H1 (cell line): ENCODE results near the gene AP3S1. TPM values are rescaled to one million over a fixed set of nuclear protein-coding genes. Genes with fewer than 3 reads are reported as not detected.

Experiments
- polyA plus RNA-seq, 7 experiments: library from polyadenylated mRNA; depleted of rRNA in 3 of 7; stranded (reverse) in 5 of 7; unstranded in 2 of 7; fragments of >200 nt in 5 of 7; fragments of 200-250 nt in 2 of 7; gene quantifications; 1 replicate in 5 of 7; 2 replicates in 1 of 7; 4 replicates in 1 of 7; pipeline versions ENCODE4 v1.2.1 to v1.2.3, GENCODE V29; 2011 to 2013; ENCODE audit warnings: missing spikeins in 2 of 7, mixed read lengths in 2 of 7
- total RNA-seq: library from RNA; stranded (reverse); fragmentation: NEBNext Ultra II Directional; extraction: Animal tissue kit (Norgen Biotek cat#: 25700); gene quantifications from 2 replicates; pipeline ENCODE4 v1.2.1, GENCODE V29; 2021
- TF ChIP-seq, protein P1 (sequence below): fragments of 300-600 bp; sonication (generic); IDR thresholded peaks from 2 replicates; pipeline ENCODE4 v1.7.1; 2012; ENCODE audit warnings: low read length, moderate library complexity, mild to moderate bottlenecking, inconsistent platforms; ENCODE audit not compliant: insufficient replicate concordance
- TF ChIP-seq, protein P2 (sequence below): IDR thresholded peaks from 2 replicates; pipeline ENCODE4 v1.6.1; 2012; ENCODE audit warnings: inconsistent platforms

The AP3S1 gene
- total and polyA plus RNA-seq, 2 of the 8 experiments (the other 6 are each of a cell fraction or from before 2014, with no cell fraction given) = 26.6 to 72.7 TPM

DNA sequence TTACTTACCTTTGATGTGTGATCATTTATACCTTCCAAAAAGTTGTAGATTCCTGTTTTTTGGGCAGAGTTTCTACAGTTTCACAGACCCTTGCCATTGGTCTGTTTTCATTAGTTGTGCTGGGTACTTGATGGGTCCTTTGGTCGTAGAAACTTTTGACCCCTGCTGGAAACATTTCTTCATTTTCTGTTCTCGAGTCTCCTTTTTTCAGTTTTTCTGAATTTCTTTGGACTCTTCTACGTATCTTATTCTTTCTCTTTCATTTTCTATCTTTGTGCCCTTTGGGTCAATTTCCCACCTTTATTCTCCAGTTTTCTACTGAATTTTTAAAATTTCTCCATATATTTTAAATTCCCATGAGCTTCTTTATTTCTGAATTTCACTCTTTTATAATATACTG lies 16.7 kb downstream of the AP3S1 start (continued):
- TF ChIP-seq, protein P1, sequence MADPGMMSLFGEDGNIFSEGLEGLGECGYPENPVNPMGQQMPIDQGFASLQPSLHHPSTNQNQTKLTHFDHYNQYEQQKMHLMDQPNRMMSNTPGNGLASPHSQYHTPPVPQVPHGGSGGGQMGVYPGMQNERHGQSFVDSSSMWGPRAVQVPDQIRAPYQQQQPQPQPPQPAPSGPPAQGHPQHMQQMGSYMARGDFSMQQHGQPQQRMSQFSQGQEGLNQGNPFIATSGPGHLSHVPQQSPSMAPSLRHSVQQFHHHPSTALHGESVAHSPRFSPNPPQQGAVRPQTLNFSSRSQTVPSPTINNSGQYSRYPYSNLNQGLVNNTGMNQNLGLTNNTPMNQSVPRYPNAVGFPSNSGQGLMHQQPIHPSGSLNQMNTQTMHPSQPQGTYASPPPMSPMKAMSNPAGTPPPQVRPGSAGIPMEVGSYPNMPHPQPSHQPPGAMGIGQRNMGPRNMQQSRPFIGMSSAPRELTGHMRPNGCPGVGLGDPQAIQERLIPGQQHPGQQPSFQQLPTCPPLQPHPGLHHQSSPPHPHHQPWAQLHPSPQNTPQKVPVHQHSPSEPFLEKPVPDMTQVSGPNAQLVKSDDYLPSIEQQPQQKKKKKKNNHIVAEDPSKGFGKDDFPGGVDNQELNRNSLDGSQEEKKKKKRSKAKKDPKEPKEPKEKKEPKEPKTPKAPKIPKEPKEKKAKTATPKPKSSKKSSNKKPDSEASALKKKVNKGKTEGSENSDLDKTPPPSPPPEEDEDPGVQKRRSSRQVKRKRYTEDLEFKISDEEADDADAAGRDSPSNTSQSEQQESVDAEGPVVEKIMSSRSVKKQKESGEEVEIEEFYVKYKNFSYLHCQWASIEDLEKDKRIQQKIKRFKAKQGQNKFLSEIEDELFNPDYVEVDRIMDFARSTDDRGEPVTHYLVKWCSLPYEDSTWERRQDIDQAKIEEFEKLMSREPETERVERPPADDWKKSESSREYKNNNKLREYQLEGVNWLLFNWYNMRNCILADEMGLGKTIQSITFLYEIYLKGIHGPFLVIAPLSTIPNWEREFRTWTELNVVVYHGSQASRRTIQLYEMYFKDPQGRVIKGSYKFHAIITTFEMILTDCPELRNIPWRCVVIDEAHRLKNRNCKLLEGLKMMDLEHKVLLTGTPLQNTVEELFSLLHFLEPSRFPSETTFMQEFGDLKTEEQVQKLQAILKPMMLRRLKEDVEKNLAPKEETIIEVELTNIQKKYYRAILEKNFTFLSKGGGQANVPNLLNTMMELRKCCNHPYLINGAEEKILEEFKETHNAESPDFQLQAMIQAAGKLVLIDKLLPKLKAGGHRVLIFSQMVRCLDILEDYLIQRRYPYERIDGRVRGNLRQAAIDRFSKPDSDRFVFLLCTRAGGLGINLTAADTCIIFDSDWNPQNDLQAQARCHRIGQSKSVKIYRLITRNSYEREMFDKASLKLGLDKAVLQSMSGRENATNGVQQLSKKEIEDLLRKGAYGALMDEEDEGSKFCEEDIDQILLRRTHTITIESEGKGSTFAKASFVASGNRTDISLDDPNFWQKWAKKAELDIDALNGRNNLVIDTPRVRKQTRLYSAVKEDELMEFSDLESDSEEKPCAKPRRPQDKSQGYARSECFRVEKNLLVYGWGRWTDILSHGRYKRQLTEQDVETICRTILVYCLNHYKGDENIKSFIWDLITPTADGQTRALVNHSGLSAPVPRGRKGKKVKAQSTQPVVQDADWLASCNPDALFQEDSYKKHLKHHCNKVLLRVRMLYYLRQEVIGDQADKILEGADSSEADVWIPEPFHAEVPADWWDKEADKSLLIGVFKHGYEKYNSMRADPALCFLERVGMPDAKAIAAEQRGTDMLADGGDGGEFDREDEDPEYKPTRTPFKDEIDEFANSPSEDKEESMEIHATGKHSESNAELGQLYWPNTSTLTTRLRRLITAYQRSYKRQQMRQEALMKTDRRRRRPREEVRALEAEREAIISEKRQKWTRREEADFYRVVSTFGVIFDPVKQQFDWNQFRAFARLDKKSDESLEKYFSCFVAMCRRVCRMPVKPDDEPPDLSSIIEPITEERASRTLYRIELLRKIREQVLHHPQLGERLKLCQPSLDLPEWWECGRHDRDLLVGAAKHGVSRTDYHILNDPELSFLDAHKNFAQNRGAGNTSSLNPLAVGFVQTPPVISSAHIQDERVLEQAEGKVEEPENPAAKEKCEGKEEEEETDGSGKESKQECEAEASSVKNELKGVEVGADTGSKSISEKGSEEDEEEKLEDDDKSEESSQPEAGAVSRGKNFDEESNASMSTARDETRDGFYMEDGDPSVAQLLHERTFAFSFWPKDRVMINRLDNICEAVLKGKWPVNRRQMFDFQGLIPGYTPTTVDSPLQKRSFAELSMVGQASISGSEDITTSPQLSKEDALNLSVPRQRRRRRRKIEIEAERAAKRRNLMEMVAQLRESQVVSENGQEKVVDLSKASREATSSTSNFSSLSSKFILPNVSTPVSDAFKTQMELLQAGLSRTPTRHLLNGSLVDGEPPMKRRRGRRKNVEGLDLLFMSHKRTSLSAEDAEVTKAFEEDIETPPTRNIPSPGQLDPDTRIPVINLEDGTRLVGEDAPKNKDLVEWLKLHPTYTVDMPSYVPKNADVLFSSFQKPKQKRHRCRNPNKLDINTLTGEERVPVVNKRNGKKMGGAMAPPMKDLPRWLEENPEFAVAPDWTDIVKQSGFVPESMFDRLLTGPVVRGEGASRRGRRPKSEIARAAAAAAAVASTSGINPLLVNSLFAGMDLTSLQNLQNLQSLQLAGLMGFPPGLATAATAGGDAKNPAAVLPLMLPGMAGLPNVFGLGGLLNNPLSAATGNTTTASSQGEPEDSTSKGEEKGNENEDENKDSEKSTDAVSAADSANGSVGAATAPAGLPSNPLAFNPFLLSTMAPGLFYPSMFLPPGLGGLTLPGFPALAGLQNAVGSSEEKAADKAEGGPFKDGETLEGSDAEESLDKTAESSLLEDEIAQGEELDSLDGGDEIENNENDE = no peak
- TF ChIP-seq, protein P2, sequence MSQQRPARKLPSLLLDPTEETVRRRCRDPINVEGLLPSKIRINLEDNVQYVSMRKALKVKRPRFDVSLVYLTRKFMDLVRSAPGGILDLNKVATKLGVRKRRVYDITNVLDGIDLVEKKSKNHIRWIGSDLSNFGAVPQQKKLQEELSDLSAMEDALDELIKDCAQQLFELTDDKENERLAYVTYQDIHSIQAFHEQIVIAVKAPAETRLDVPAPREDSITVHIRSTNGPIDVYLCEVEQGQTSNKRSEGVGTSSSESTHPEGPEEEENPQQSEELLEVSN = no peak
